ENCODE data around the gene NRBP1.

NRBP1 gene

GRCh38 chr2:27461118-27461517, 32.7 kb downstream of the NRBP1 start:
- no peak overlapping the region for H3K4me3 ChIP-seq (ENCODE audit: low read depth, low read length)
- TF ChIP-seq CTCF (IDR thresholded peaks at IDR 0.05; ENCODE audit: insufficient read depth, low read depth, low read length, missing control alignments), result no peak
- no peak for DNase-seq (ENCODE audit: low read depth)

GRCh38 chr2:27464443-27464842, 36.0 kb downstream of the NRBP1 start:
- no peak for TF ChIP-seq CTCF (IDR thresholded peaks at IDR 0.05; ENCODE audit: insufficient read depth, low read depth, low read length, missing control alignments)
- no peak for DNase-seq (ENCODE audit: low read depth)

GRCh38 chr2:27471961-27472360, 43.5 kb downstream of the NRBP1 start:
- no peak for TF ChIP-seq CTCF (IDR thresholded peaks at IDR 0.05; ENCODE audit: insufficient read depth, low read depth, low read length, missing control alignments)
- no peak for DNase-seq (ENCODE audit: low read depth)
- no peak overlapping the region for H3K4me3 ChIP-seq (ENCODE audit: low read depth, low read length)

More at GRCh38 chr2:27464443-27464842, 36.0 kb downstream of the NRBP1 start:
- no peak overlapping the region for H3K4me3 ChIP-seq (ENCODE audit: low read depth, low read length)

GRCh38 chr2:27485496-27485895, 57.1 kb downstream of the NRBP1 start:
- no peak overlapping the region for H3K4me3 ChIP-seq (ENCODE audit: low read depth, low read length)
- DNase-seq (ENCODE audit: low read depth), result no peak
- no peak for TF ChIP-seq CTCF (IDR thresholded peaks at IDR 0.05; ENCODE audit: insufficient read depth, low read depth, low read length, missing control alignments)

- DNase-seq (ENCODE audit: low read depth), result peak; percentile 18
- no peak for TF ChIP-seq CTCF (IDR thresholded peaks at IDR 0.05; ENCODE audit: insufficient read depth, low read depth, low read length, missing control alignments)
- peak overlapping the region; percentile 62 for H3K4me3 ChIP-seq (ENCODE audit: low read depth, low read length)
Measured at GRCh38 chr2:27489118-27489497, 60.7 kb downstream of the NRBP1 start.

- peak; percentile 99 for DNase-seq (ENCODE audit: low read depth)
- TF ChIP-seq CTCF (IDR thresholded peaks at IDR 0.05; ENCODE audit: insufficient read depth, low read depth, low read length, missing control alignments), result no peak
- H3K4me3 ChIP-seq (ENCODE audit: low read depth, low read length), result peak within 1 kb of the TSS; percentile 62
Measured at GRCh38 chr2:27489498-27490397, 61.3 kb downstream of the NRBP1 start, which contains the start of gene IFT172. IFT172 (minus strand) TSS chr2:27489743; CDS start chr2:27489653, 90 bp downstream.

Data from GM12865 (cell line).